ENCODE measurements around the gene RECQL5. TPM values are rescaled to one million over a fixed set of nuclear protein-coding genes. Genes with fewer than 3 reads are reported as not detected.

Gene RECQL5
- total and polyA plus RNA-seq, 2 donors, result 19.6 to 22.2 TPM

- WGBS, result 82% methylated on average over 36 of the region's 36 CpGs
- Histone ChIP-seq H3K36me3 (ENCODE audit: insufficient read depth) (no peaks in the 10 kb centered on the region), H3K27ac (ENCODE audit: low read depth) (no peak overlapping the region), H3K4me1 (ENCODE audit: insufficient read depth) (no peaks in the 10 kb centered on the region), H3K4me3 (ENCODE audit: low read depth, low read length) (no peak overlapping the region)
- DNase-seq (ENCODE audit: extremely low spot score), result no peak
Observed at GRCh38 chr17:75619506-75620431, 47.2 kb downstream of the RECQL5 start.

- 90% methylated on average over 11 of the region's 11 CpGs for WGBS
- Histone ChIP-seq H3K4me3 (ENCODE audit: low read depth, low read length) (no peak overlapping the region), H3K4me1 (ENCODE audit: insufficient read depth) (no peaks in the 10 kb centered on the region), H3K27ac (ENCODE audit: low read depth) (no peak overlapping the region), H3K36me3 (ENCODE audit: insufficient read depth) (no peaks in the 10 kb centered on the region)
- DNase-seq (ENCODE audit: extremely low spot score), result no peak
Observed at GRCh38 chr17:75617675-75618074, 49.3 kb downstream of the RECQL5 start.

- H3K4me1 ChIP-seq (ENCODE audit: insufficient read depth), result no peaks in the 10 kb centered on the region
- no peaks in the 10 kb centered on the region for H3K36me3 ChIP-seq (ENCODE audit: insufficient read depth)
- no peak for DNase-seq (ENCODE audit: extremely low spot score)
- no peak overlapping the region for H3K27ac ChIP-seq (ENCODE audit: low read depth)
- 93% methylated on average over 16 of the region's 16 CpGs for WGBS
- H3K4me3 ChIP-seq (ENCODE audit: low read depth, low read length), result no peak overlapping the region
Observed at GRCh38 chr17:75617218-75617617, 49.7 kb downstream of the RECQL5 start.

GRCh38 chr17:75616521-75617122 is 50.3 kb downstream of the RECQL5 start:
- no peaks in the 10 kb centered on the region for H3K4me1 ChIP-seq (ENCODE audit: insufficient read depth)
- no peak overlapping the region for H3K4me3 ChIP-seq (ENCODE audit: low read depth, low read length)
- no peak overlapping the region for H3K27ac ChIP-seq (ENCODE audit: low read depth)
- WGBS, result 90% methylated on average over 24 of the region's 24 CpGs
- no peaks in the 10 kb centered on the region for H3K36me3 ChIP-seq (ENCODE audit: insufficient read depth)
- DNase-seq (ENCODE audit: extremely low spot score), result no peak

GRCh38 chr17:75615301-75615700 is 51.7 kb downstream of the RECQL5 start:
- no peaks in the 10 kb centered on the region for H3K4me1 ChIP-seq (ENCODE audit: insufficient read depth)
- no peak overlapping the region for H3K4me3 ChIP-seq (ENCODE audit: low read depth, low read length)
- DNase-seq (ENCODE audit: extremely low spot score), result no peak
- H3K36me3 ChIP-seq (ENCODE audit: insufficient read depth), result no peaks in the 10 kb centered on the region
- 90% methylated on average over 11 of the region's 11 CpGs for WGBS
- no peak overlapping the region for H3K27ac ChIP-seq (ENCODE audit: low read depth)

GRCh38 chr17:75614556-75615270 is 52.2 kb downstream of the RECQL5 start:
- Histone ChIP-seq H3K4me1 (ENCODE audit: insufficient read depth) (no peaks in the 10 kb centered on the region), H3K4me3 (ENCODE audit: low read depth, low read length) (no peak overlapping the region), H3K36me3 (ENCODE audit: insufficient read depth) (no peaks in the 10 kb centered on the region), H3K27ac (ENCODE audit: low read depth) (no peak overlapping the region)
- no peak for DNase-seq (ENCODE audit: extremely low spot score)
- 87% methylated on average over 19 of the region's 19 CpGs for WGBS

GRCh38 chr17:75614006-75614405 is 52.9 kb downstream of the RECQL5 start:
- Histone ChIP-seq H3K4me3 (ENCODE audit: low read depth, low read length) (no peak overlapping the region), H3K4me1 (ENCODE audit: insufficient read depth) (no peaks in the 10 kb centered on the region), H3K36me3 (ENCODE audit: insufficient read depth) (no peaks in the 10 kb centered on the region), H3K27ac (ENCODE audit: low read depth) (no peak overlapping the region)
- 88% methylated on average over 12 of the region's 12 CpGs for WGBS
- DNase-seq (ENCODE audit: extremely low spot score), result no peak

GRCh38 chr17:75612906-75613626 is 53.9 kb downstream of the RECQL5 start:
- no peaks in the 10 kb centered on the region for H3K4me1 ChIP-seq (ENCODE audit: insufficient read depth)
- H3K4me3 ChIP-seq (ENCODE audit: low read depth, low read length), result no peak overlapping the region
- no peak for DNase-seq (ENCODE audit: extremely low spot score)
- H3K27ac ChIP-seq (ENCODE audit: low read depth), result no peak overlapping the region
- H3K36me3 ChIP-seq (ENCODE audit: insufficient read depth), result no peaks in the 10 kb centered on the region
- WGBS, result 90% methylated on average over 27 of the region's 27 CpGs

GRCh38 chr17:75611851-75612429 is 55.0 kb downstream of the RECQL5 start:
- Histone ChIP-seq H3K4me3 (ENCODE audit: low read depth, low read length) (no peak overlapping the region), H3K4me1 (ENCODE audit: insufficient read depth) (no peaks in the 10 kb centered on the region), H3K27ac (ENCODE audit: low read depth) (no peak overlapping the region), H3K36me3 (ENCODE audit: insufficient read depth) (no peaks in the 10 kb centered on the region)
- WGBS, result 88% methylated on average over 20 of the region's 20 CpGs
- DNase-seq (ENCODE audit: extremely low spot score), result no peak

- no peak overlapping the region for H3K27ac ChIP-seq (ENCODE audit: low read depth)
- no peaks in the 10 kb centered on the region for H3K4me1 ChIP-seq (ENCODE audit: insufficient read depth)
- 90% methylated on average over 25 of the region's 25 CpGs for WGBS
- no peaks in the 10 kb centered on the region for H3K36me3 ChIP-seq (ENCODE audit: insufficient read depth)
- H3K4me3 ChIP-seq (ENCODE audit: low read depth, low read length), result no peak overlapping the region
- DNase-seq (ENCODE audit: extremely low spot score), result no peak
Observed at GRCh38 chr17:75610103-75610984, 56.6 kb downstream of the RECQL5 start.

GRCh38 chr17:75607086-75607485 is 59.9 kb downstream of the RECQL5 start:
- no peak for DNase-seq (ENCODE audit: extremely low spot score)
- WGBS, result 88% methylated on average over 5 of the region's 5 CpGs
- Histone ChIP-seq H3K27ac (ENCODE audit: low read depth) (no peak overlapping the region), H3K4me3 (ENCODE audit: low read depth, low read length) (no peak overlapping the region), H3K36me3 (ENCODE audit: insufficient read depth) (no peaks in the 10 kb centered on the region), H3K4me1 (ENCODE audit: insufficient read depth) (no peaks in the 10 kb centered on the region)

- H3K36me3 ChIP-seq (ENCODE audit: insufficient read depth), result no peaks in the 10 kb centered on the region
- H3K4me1 ChIP-seq (ENCODE audit: insufficient read depth), result no peaks in the 10 kb centered on the region
- WGBS, result 86% methylated on average over 16 of the region's 16 CpGs
- DNase-seq (ENCODE audit: extremely low spot score), result no peak
- H3K27ac ChIP-seq (ENCODE audit: low read depth), result no peak overlapping the region
- H3K4me3 ChIP-seq (ENCODE audit: low read depth, low read length), result no peak overlapping the region
Observed at GRCh38 chr17:75605790-75606189, 61.2 kb downstream of the RECQL5 start.
